A549 treated with AZD9567 at 1 μM for 4 hours (cell line): ENCODE results near the gene ARID3B. TPM values are rescaled to one million over a fixed set of nuclear protein-coding genes. Genes with fewer than 3 reads are reported as not detected.

ENCODE experiments used
- total RNA-seq: library from RNA; stranded (reverse); fragments of 200-300 nt; extraction: Qiagen RNA extraction; gene quantifications from 5 replicates; pipeline ENCODE4 v1.2.3, GENCODE V29; 2022; ENCODE audit not compliant: insufficient read depth

Gene ARID3B, protein sequence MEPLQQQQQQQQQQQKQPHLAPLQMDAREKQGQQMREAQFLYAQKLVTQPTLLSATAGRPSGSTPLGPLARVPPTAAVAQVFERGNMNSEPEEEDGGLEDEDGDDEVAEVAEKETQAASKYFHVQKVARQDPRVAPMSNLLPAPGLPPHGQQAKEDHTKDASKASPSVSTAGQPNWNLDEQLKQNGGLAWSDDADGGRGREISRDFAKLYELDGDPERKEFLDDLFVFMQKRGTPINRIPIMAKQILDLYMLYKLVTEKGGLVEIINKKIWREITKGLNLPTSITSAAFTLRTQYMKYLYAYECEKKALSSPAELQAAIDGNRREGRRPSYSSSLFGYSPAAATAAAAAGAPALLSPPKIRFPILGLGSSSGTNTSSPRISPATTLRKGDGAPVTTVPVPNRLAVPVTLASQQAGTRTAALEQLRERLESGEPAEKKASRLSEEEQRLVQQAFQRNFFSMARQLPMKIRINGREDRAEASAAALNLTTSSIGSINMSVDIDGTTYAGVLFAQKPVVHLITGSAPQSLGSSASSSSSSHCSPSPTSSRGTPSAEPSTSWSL
- 3.1 to 5.2 TPM (median 3.4 TPM) in 5 replicates for total RNA-seq

DNA sequence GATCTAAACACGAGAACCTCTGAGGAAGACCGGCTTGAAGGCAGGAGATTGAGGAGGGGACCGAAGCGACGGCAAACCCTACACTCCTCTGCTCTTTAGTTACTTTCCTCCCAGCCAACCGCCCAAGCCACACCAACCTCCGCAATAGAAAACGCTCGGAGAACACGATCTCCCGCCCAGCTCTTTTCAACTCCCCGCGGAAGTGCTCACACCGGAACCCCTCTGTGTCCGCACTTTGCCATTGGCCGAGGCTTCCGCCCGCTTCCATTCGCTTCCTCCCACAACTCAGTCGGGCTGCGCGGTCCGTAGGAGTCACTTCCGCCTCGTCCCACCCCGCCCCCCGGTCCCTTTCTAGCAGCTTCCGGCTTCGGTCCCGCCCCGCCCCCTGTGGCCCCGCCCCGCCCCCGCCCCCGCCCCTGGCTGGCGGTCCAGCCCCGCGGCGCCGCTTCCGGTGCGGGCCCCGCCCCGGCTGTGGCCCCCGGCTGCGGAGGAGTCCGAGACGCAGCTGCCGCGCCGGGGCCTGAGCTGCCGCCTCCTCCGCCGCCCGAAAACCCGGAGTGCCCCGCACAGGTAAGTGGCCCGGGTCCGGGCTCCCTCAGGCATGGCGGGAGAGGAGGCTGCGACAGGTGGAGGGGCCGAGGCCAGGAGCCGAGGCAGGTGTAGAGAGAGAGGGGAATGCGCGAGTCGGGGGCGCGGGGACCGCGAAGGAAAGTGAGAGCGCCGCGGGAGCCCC, at the start of gene ARID3B:
Gene ARID3B (plus strand): TSS at position 460 of the 733 bp plus-strand sequence. CDS start 2,717 bp downstream, outside the sequence.

DNA sequence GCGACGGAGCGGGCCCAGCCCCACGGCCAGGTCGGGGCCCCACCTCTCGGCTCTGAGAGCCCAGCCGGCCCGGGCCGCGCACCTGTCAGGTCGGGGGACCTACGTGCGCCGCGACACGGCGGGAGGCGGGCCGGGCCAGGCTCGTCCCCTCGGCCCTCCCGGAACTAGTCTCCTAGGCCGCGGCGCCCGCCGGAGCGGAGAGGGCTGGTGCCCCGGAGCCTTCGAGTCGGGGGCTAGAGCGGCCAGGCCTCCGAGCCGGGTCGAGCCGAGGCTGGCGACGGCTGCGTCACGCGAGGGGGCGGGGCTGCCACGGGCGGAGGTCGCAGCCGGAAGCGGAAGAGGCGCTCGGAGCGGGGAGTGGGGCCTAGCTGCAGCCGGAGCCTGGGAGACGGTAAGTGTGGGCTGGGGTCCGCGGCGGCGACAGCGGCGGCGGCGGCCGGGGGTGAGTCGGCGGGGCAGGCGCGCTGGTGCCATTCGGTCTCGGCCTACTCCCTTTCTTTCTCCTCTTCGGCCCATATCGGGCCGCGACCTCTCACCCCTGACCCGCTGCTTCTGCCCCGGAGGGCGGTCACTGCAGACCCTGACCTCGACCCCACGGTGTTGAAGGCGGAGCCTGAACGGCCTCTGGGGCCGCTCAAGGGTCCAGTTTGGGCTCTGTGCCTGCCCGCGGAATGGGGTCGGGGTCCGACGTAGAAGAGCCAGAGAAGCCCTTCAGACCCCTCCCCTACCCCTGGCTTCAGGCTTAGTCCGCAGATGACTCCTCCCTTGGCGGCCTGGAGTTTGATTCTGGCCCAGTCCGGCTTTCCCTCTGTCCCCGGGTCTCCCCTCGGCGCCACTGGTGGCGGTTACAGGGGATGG, 74.7 kb downstream of the ARID3B start, which contains the start of gene CLK3:
Gene CLK3 (plus strand): TSS at position 329 of the 858 bp plus-strand sequence. CDS start 3,361 bp downstream, outside the sequence.

Other genes starting within 250 kb of the ARID3B start
- not detected in 5 replicates for gene CYP11A1, start 173.6 kb upstream of the ARID3B start, total RNA-seq
- 1.7 to 1.9 TPM (median 1.9 TPM) in 4 of 5 replicates, not detected in the other for gene SEMA7A, start 107.3 kb upstream of the ARID3B start, total RNA-seq
- gene UBL7, start 80.1 kb upstream of the ARID3B start, total RNA-seq: 38.5 to 57.4 TPM (median 42.3 TPM) in 5 replicates
- 31.5 to 59.5 TPM (median 35.6 TPM) in 5 replicates for gene CLK3, start 74.6 kb downstream of the ARID3B start, total RNA-seq
- gene EDC3, start 154.8 kb downstream of the ARID3B start, total RNA-seq: 18.9 to 23.7 TPM (median 20.1 TPM) in 5 replicates
- 1.2 to 3.9 TPM (median 1.7 TPM) in 5 replicates for gene CYP1A1, start 184.3 kb downstream of the ARID3B start, total RNA-seq
- not detected in 5 replicates for gene CYP1A2, start 207.6 kb downstream of the ARID3B start, total RNA-seq
- gene CSK, start 240.9 kb downstream of the ARID3B start, total RNA-seq: 60.3 to 69.4 TPM (median 64.0 TPM) in 5 replicates